Stimulated activated CD4-positive, alpha-beta T cell treated with anti-CD3 and anti-CD28 coated beads, Interleukin-15, amount 100 ng/mL, for 24 hours (primary cell): ENCODE measurements around the gene MCTP1.

Experiments used
- DNase-seq: peaks from one replicate; pipeline ENCODE4 v3.0.0-alpha.2; 2020

MCTP1 gene

DNA sequence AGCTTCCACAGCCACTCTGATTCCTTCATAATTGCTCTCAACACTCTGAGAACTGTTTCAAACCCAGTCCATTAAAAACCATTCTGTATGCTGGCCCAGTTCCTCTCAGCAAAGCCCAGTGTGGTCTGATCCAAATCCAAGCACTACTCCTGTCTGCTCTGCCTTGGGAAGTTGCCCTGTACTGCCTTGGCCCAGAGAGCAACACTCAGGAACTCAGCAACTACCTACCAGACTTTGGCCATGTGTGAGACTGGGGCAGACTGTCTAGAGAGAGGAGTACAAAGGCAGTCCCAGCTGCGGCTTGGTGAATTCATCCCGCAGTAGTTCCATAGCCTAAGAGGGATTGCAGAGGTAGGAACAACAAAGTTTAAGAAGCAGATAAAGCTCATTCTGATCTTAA, 214.4 kb downstream of the MCTP1 start:
- DNase-seq = no peak

DNA sequence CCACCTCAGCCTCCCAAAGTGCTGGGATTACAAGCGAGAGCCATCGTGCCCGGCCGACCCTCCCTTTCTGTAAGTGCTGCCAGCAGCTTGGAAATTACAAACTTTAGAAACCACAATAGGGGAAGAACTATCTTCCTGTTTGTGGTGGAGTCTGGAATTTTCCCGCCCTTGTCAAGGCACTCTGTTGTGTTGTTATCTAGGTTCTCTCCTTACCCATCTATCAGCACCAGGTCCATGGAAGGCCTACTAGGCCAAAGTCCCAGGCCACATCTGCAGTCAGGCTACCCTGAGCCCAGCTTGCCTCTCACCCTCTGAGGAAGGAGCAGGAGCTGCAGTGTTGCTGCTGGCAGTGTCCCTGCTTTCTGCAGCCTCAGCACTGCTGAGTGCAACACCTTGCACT, 214.9 kb downstream of the MCTP1 start:
- no peak for DNase-seq

DNA sequence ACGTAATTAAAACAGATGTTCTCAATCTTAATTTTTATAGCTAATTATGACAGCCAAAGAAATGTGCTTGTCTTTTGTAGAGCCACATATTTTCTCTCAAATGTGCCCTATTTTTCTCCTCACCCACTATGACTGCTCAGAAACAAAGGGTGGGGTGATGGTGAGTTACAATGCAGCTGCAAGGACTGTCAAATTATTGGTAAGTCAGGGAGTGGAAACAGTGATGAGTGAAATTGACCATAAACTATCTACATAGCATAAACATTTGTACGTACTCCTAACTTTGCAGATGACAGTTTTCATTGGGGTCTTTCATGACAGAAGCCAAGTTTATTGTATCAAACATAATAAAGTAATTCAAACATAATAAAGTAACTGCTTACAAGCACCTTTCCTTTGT, 215.9 kb downstream of the MCTP1 start:
- no peak for DNase-seq

DNA sequence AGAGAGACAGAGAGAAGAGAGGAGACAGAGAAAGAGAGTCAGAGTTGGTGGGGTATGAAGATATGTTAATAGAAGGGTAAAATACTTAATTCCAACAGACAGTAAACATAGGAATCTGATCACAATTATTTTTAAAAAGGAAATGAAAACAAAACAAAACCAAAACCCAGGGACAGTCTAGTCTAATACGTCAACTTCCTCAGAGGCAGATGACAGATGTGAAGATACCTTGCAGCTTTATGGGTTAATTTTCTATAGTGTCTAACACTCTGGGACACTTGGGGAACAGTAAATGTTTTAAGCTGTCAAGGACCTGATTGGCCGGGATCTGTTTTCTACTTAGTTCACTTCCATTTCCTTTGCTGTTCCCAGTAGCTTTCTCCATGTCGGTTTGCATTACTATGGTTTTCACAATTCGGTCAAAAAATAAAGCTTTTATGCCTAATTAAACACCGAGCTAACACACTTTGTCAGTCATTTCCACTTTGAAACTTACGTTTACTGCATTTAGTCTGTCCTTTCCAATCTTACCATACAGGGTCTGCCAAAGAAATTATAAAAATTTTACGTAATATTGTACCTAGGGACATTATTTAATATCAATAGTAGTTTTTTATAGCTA, 216.5 kb downstream of the MCTP1 start:
- DNase-seq = no peak

DNA sequence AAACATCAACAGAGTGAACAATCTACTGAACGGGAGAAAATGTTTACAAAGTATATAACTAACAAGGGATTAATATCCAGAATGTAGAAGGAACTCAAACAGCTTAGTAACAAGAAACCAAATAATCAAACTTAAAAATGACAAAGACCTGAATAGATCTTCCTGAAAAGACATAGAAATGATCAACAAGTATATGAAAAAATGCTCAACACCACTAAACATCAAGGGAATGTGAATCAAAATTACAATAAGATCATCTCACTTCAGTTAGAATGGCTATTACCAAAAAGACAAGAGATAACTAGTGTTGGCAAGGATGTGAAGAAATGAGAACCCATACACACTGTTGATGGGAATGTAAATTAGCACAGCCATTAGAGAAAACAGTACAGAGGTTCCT, 218.8 kb downstream of the MCTP1 start:
- no peak for DNase-seq

DNA sequence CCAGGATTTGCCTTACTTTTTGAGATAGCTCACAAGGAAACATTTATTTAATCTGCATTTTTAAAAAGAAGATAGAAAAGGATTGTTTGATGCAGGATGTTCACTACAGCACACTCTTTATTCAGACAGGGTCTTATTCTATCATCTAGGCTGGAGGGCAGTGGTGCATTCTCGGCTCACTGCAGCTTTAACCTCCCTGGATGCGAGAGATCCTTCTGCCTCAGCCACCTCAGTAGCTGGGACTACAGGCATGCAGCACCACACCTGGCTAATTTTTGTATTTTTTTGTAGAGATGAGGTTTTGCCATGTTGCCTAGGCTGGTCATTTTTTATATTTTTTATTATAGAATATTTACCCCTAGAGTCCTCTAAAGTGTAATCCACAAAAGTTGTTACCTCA, 221.4 kb downstream of the MCTP1 start:
- no peak for DNase-seq

DNA sequence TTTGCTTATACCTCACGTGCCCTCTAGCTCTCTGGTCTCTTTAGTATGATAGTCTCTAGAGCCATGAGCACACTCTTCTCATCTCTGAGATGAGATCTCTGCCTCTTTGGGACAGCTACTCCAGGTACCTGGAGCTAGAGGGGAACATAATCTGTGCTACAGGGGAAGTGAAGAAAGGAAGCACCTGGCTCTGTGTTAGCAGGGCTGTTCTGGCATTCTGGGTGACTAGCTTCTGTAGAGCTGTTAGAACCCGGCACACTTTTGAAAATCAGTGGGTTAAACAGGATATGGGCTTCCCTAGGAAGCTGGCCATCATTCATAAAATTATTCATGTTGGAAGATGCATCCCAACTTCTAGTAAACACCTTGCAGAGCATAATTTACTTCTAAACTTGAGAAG, 224.8 kb downstream of the MCTP1 start:
- no peak for DNase-seq

DNA sequence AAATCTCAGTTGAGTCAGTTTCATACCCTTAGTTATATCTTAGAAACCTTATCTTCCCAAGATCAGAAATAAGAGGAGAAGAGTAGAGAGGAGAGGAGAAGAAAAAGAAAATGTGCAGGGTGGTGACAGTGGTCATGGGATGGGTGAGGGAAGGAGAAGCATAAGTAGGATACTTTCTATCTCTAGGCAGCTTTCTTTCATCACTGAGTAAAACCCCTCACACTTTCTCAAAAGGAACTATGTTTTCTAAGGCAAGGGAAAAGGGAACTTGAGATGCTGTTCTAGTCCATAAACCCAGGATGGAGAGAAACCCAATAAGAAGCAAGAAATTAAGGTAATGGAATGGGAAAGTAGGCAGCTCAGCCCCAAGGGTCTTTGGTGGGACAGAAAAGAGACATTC, 225.3 kb downstream of the MCTP1 start:
- DNase-seq = no peak

DNA sequence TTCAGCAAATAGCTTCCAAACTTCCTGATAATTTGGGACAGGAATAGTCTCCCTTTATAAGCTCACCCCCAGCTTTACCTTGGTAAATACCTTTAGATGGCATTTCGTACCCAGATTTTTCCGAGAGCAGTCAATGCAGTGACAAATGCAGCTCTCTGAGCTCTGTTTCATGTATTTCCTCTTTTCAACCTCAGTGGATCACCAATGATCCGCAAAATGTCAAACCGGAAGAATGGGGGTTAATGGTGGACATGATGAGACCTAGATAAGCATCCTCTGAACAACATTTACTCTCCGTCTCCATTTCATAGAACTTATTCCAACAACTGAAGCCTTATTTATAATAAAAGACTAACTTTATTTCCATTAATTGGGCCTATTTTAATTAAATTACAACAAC, 227.3 kb downstream of the MCTP1 start:
- DNase-seq = no peak

DNA sequence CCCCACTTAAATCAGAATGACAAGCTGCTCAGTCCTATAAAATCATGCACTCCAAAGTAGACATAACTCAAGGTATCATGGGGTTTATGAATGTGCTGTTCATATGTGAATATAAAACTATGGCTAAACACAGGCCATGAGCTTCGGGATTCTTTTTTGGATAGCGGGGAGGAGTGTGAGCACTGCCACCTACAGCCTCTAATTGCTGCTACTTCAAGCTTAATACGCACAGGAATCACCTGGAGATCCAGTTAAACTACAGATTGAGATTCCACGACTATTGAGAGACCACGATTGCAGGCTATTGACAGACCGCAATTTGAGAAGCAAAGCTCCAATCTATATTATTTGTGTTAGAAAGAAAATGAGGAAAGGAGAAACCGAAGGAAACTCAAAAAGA, 231.6 kb downstream of the MCTP1 start:
- no peak for DNase-seq

DNA sequence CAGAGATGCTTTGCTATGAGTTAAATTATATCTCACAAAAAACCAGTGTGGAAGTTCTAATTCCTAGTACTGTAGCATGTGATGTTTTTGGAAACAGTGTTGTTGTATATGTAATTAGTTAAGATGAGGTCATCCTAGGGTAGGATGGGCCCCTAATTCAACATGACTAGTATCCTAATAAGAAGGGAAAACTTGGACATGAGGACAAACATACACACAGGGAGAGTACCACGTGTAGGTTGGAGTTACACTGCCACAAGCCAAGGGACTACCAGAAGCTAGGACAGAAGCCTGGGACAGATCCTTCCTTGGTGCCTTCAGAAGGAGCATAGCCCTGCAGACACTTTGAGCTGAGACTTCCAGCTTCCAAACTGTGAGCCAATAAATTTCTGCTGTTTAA, 234.2 kb downstream of the MCTP1 start:
- DNase-seq = no peak

DNA sequence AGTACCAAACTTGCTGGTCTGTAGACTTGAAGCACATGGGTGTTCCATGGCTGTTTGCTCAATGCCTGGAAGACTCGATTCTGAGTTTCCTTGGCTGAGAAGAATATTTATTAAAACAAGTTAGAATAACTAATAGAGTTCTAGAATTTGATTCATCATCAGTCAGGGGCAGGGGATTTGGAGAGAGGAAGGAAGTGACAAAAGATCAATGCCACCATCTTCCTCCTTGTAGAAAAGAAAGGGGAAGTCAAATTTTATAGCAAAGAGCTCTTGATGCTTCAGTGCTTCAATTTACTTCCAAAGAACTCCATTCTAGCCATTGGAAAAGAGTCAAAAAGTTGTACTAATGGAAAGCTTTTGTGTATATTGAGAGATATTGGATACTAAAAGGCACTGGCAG, 236.3 kb downstream of the MCTP1 start:
- DNase-seq = no peak

DNA sequence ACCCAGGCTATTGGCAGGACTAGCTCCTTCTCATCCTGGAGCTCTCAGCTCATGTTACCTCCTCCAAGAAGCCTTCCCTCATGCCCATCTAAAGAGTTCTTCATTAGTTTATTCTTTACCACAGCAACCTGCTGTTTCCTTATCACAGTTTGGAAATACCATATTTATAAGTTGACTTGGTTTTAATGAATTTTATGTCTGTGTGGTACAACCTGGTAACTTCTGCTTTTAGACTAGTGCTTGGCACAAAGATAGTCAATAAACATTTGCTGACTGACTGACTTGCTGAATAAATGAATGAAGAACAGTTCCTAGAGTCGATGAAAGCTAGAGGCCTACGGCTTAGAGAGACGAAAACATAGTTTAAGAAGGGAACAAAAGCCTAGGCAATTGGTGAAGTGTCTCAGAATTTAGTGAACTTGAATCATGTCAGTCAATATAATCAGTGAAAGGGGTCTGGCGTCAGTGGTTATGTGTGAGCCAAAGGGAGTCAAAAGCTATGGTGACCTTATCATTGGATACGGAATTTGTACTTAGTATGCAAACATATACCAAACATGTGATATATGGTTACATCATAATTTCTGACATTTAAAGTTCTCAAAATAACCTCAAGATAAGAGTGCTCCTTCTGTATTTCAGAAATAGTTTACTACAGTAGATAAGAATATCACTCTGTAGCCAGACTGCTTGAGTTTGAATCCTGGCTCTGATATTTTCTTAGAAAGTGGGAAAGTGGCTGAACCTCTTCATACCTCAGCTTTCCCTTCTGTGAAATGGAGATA, 239.5 kb downstream of the MCTP1 start:
- no peak for DNase-seq

DNA sequence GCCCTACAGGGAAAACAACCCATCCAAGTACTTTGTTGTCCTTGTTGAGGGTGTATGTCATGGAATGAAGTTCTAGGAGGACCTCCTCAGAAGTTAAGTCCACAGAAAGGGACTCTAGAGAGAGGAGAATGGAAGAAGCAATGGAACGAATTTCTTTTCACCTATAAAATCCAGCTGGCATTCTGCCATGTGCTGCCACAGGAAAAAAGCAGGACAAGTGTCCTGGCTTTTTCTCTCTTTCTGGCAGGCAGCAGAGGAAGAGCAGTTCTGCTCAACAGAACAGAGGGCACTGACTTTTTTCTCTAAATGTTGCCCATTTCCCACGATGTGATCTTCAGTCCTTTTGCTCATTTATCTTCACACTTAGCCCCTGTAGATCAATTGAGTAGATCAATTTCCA, 240.8 kb downstream of the MCTP1 start:
- no peak for DNase-seq

DNA sequence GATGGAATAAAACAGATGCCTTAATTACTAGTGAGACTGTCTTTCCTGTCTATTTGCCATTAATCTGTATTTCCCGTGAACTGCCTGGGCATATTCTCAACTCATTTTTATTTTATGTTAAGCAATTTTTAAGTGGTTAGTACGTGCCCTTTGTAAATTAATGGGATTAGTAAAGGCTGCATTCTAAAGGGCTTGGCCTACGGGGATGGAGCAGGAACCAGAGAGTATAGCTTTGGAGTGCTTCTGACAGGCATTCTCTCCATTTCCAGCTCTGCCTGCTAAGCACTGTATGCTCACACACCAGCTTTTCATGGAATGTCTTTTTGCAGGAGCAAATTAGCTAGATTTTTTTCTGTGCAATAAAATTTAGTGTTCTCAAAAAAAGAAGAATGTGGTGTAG, 241.2 kb downstream of the MCTP1 start:
- no peak for DNase-seq

DNA sequence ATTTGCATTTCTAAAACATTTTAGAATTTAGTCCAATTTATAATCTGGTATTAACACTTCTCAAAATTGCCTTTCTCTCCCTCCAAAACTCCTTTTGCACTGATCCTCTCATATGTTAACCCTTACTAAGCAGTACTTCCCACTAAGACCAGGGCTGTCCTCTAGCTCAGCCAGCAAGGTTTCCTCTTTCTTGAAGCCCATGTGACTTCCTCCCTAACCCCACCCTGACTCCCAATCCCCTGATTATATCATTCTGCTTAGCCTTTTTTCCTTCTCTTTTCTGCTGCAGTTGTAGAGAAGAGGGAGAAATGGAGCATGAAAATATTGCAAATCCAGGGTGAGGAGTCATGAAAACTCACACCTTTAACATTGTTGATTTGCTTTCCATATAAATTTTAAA, 241.7 kb downstream of the MCTP1 start:
- no peak for DNase-seq

DNA sequence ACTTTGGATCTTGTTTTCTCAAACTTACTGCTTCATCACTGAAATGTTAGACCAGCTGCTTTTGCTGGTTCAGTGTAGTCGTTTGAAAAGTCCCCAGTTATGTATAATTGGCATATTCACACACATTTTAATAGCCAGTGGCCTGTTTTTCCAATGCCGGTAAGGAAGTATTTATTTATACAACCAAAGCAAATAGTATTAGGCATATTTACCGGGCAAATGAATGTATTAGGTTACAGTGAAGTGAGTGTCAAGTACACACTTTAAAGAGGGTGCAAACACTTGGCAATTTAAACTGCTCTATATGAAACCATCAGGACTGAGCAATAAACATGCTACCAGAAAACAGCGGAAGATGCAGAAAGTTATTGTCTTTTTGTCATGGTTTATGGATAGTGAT, 242.9 kb downstream of the MCTP1 start:
- DNase-seq = no peak

DNA sequence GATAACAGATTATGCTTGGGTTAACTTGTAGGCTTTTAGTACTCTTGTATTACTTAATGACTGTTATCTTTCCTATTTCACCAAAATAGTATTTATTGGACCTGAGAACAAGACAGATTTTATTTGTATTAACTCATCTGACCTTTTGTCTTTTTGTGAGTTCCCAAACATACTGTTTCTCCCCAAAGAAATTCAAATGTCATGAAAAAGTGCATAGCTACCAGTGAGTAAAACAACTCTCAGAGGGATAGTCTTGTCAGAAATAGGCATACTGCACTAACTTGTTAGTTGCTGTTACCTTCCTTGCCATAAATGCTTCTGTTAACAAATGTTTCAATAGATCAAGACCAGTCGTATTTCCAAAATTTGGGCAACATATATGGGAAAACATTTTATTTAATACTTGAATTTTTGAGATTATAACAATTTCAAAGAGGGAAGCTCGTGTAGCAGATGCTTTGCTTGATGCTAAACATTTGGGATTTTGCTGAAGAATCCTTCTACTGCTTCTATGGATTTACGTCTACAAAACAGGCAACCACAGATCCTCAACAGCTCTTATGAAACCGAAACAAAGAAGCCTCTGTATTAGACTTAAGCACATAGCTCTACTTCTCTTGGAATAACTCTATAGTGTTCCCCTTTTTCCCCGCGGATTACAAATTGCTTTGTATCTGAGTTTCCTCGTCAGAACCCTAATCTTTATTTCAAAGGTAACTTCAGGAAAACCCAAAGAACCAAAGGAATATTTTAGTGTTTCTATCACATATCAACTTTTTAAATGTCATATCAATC, 248.8 kb downstream of the MCTP1 start:
- no peak for DNase-seq

DNA sequence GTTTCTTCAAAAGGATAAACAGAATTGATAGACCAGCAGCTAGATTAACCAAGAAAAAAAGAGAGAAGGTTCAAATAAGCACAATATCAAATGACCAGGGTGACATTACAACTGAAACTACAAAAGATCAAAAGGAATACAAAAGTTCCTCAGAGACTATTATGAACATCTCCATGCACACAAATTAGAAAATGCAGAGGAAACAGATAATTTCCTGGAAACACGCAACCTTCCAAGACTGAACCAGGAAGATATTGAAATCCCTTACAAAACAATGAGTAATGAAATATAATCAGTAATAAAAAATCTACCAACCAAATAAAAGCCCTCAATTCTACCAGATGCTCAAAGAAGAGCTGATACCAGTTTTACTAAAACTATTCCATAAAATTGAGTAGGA, 252.1 kb downstream of the MCTP1 start:
- no peak for DNase-seq

DNA sequence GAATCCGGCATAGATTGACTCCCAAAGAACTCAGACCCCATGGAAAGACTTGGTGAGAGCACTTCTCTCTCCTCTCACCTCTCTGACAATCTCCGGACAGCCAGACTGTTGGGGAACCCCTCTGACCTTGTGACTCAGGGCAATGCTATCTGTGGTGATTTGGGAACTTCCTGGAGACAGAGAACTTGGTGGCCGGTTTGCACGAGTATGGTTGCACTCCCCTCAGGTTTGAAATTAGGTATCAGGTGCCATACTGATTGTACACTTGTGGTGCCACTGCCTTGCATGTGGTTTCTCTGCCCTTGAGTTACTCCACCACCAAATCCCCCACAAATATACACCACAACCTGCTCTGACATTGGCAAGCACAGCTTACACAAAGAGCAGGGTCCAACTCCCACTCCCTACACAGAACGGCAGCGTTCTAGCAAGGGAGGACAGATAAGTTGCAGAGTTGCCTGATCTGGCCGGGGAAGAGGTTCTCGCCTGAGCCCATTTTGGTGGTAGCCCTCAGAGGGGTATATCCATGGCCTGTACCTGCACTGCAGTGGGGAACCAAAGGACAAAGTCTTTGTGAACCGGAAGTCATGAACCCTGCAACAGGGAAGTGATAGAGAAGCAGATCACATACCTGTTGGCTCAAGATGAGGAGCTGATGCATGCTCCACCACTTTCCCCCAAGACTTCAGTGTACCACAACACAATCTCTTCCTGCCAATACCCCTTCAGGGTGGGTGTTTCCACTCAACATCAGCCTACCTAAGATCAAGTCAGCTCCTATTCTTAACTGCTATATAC, 255.1 kb downstream of the MCTP1 start:
- DNase-seq = no peak

DNA sequence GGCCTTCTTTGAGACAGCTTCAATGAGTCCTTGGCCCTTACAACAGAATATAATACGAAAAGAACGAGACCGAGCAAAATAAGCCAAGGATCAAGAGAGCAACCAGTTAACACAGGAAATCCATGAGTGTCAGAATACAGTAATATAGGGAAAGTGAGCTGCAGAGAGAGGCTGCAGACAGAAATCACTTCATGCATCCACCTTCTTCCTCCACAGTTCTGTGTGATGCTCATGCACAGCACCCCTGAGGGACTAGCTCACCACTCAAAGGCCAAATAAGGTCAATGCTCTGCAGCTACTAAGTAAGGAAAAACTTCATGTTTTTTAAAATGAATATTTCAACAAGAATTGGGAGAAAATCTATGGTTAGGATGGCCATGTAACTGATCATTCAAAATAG, 257.1 kb downstream of the MCTP1 start:
- DNase-seq = no peak

DNA sequence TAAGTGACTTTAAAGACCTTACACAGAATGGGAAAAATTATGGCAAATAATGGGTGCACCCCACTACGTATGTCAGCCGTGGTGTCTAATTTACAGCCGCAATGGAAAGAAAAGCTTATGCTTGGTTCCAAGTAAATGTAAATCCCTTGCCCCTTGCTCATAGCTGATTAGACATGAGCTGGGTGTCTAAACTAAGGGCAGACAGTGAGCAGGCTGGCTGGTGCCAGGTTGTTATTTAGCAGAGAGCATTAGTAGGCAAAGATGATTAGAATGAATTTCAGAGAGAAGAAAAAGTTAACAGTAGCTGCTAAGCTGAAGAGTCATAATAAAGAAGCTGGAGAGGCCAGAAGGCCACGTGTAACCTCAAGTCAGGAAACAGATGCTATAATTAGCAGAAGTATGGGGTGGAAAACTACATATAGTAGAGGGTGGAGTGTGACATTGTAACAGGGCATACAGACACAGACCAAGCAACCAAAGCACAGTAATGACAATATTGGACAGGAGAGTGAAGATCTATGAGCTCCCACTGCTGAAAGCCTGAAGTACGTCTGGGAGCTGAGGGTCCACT, 257.7 kb downstream of the MCTP1 start:
- DNase-seq = no peak

DNA sequence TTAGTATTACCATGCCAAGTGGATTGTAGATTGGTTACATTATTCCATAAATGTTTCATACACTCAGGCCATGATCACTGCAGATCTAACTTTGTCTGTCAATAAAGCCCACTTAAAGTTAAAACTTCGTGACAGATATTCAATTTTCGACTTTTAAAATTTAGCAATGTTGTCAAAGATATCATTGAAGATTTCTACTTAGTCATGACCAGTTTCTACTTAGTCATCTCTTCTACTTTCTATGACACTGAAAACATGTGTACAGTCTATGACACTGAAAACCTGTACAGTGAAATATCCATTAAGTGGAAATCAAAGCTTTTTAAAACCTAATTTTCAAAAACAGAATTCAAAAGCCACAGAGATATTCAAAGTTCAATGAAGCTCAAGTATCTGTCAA, 258.2 kb downstream of the MCTP1 start:
- DNase-seq = no peak
